HL-60/S4 treated with retinoic acid at 250 ng/mL for 4 days and 3 days (cell line): ENCODE data around the gene SYCP2.
"Not testable (repeated sequence)": the region's sequence is repeated elsewhere in the genome, so short reads cannot be mapped to it uniquely, and the experiment has no call there.

Source experiments
- in situ Hi-C: fragments of 300-500 bp; cut with MboI; formaldehyde crosslinking; loops from 2 replicates; pipeline ENCODE4 v1.7.0; 2022; ENCODE audit warnings: low sequenced_read_pairs

The SYCP2 gene

DNA sequence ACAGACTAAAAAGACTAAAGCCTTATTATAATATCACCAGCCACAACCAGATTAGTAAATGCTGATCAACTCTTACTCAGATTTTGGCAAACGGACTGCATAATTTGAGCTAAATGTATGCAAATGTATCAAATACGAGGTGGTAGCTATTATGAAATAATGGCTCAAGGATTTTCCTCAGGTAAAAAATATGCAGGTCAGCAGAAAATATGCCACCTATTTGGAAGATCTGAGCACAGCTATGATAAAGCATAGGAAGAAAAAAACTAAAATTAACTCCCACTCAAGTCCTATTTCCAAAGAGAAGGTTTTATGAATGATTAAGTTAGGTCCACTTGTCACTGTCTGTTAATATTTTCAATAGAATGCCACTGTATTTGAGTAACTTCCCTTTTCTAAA is 22.4 kb downstream of the SYCP2 start:
- in situ Hi-C loops: no loop called here

DNA sequence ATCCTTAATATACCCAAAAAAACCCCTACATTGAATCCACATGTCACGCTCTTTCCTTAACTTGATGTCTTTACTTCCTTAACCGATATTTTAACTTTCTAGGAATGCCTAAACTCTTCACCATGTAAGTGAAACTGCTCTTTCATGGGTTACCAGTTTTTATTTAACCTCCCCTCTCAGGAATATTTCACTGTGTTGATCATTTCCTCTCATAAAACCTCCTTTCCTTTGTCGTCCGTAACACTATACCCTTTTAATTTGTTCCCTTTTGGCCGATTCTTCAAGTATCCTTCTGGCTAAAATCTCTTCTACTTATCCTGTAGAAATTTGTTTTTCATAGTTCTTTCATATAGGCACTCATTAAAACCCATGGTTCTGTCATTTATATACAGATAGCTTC is 24.6 kb downstream of the SYCP2 start:
- in situ Hi-C loops: no loop called here

DNA sequence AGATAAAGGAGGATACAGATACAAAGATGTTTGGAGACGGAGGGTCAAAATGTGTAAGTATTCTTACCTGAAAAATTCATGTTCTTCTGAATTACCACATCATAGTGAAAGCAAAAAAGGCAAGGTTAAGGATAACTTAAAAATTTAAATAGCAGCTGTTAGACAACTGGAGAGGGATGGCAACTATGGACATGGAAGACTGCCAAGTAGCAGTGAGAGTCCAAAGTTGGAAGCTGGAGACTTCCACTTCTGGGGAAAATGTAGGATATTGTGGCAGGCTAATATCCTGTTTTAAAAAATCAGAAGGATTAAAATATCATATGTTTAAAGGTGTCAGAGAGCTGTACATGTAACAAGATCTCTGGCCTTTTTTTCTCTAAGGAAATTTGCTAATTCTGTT is 29.8 kb downstream of the SYCP2 start:
- in situ Hi-C loops: no loop called here

DNA sequence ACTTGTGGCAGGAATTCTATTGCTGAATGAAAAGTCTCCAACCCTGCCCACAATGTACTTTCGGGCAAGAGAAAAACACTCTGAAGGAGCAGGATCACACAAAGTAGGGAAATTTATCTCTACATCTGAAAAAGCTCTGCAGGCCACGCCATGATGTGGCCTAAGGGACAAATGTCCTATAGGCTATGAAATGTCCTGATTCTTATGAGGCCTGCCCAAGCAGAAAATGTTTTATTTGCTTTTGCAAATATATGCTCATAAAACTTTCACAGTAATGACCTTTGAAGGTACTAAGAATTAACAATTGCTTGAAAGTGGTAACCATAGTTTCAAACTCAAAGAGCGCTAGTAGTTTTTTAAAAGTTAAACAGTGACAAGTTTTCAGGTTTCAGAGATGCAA is 31.0 kb downstream of the SYCP2 start:
- in situ Hi-C loops: no loop called here

DNA sequence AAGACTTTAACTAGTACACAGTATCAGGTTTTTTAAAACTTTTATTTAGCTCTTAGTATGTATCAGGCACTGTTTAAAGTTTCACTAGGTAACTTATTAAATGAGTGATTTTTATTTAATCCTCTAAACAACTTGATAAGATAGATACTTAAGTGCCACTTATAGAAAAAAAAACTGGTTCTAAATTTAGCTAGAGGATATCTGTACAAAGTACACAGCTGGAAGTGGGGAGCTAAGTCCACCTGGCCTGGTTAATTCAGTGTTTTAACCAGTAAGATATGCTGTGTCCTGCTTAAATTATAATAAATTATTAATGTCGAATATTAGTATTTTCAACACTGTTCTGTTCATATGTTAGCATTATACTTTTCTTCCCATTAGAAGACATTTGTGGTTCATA is 37.5 kb downstream of the SYCP2 start:
- in situ Hi-C loops: no loop called here

GRCh38 chr20:59891581-59891980 is 41.9 kb downstream of the SYCP2 start:
- in situ Hi-C loops: no loop called here

- in situ Hi-C loops: not testable (repeated sequence)
Measured at GRCh38 chr20:59890035-59890434, 43.4 kb downstream of the SYCP2 start.

GRCh38 chr20:59888050-59888449 is 45.4 kb downstream of the SYCP2 start:
- in situ Hi-C loops: no loop called here

- in situ Hi-C loops: no loop called here
Measured at GRCh38 chr20:59884494-59884893, 48.9 kb downstream of the SYCP2 start.

GRCh38 chr20:59880198-59880597 is 53.2 kb downstream of the SYCP2 start:
- in situ Hi-C loops: no loop called here

- in situ Hi-C loops: no loop called here
Measured at GRCh38 chr20:59873409-59873808, 60.0 kb downstream of the SYCP2 start.

DNA sequence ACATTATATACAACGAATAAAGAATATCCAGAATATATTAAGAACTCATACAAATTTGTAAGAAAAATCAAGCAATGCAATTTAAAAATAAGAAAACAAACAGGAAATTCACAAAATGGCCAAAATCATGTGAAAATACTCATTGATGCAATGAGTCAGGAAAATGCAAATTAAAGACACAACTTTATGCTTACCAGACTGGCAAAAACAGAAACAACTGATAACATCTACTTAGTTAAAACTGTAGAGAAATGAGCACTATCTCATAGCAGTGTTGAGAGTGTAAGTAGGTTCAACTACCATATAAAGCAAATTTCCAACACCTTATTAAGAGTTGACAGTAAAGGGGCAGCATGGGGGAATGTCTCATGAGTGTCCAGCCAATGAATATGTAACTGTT is 62.3 kb downstream of the SYCP2 start:
- in situ Hi-C loops: no loop called here

GRCh38 chr20:59866338-59866737 is 67.1 kb downstream of the SYCP2 start:
- in situ Hi-C loops: no loop called here

- in situ Hi-C loops: no loop called here
Measured at GRCh38 chr20:59864726-59865125, 68.7 kb downstream of the SYCP2 start.

- in situ Hi-C loops: no loop called here
Measured at GRCh38 chr20:59863058-59863457, 70.4 kb downstream of the SYCP2 start.

DNA sequence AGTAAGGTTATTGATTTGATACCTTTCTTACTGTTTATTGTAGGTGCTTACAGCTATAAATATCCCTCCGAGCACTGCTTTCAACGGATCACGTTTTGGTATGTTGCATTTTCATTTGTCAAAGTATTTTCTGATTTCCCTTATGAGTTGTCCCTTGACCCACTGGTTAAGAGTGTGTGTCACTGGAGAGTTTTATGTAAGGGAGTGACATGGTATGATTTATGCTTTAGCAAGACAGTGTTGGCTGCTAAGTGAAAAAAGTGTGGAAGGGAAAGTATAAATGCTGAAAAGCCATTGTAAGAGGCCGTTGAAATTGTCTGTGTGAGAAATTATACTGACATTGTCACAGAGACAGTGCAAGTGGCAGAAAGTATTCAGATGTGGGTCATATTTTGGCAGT is 72.0 kb downstream of the SYCP2 start:
- in situ Hi-C loops: no loop called here

GRCh38 chr20:59858425-59858824 is 75.0 kb downstream of the SYCP2 start:
- in situ Hi-C loops: no loop called here

- in situ Hi-C loops: no loop called here
Measured at GRCh38 chr20:59857966-59858365, 75.5 kb downstream of the SYCP2 start.

- in situ Hi-C loops: not testable (repeated sequence)
Measured at GRCh38 chr20:59856941-59857340, 76.5 kb downstream of the SYCP2 start.

GRCh38 chr20:59856526-59856925 is 76.9 kb downstream of the SYCP2 start:
- in situ Hi-C loops: not testable (repeated sequence)

- in situ Hi-C loops: no loop called here
Measured at GRCh38 chr20:59850018-59850641, 83.3 kb downstream of the SYCP2 start.

- in situ Hi-C loops: no loop called here
Measured at GRCh38 chr20:59848182-59848581, 85.3 kb downstream of the SYCP2 start.

GRCh38 chr20:59845472-59845871 is 88.0 kb downstream of the SYCP2 start:
- in situ Hi-C loops: no loop called here
